ENCODE measurements around the gene ZNF541.

Gene ZNF541

DNA sequence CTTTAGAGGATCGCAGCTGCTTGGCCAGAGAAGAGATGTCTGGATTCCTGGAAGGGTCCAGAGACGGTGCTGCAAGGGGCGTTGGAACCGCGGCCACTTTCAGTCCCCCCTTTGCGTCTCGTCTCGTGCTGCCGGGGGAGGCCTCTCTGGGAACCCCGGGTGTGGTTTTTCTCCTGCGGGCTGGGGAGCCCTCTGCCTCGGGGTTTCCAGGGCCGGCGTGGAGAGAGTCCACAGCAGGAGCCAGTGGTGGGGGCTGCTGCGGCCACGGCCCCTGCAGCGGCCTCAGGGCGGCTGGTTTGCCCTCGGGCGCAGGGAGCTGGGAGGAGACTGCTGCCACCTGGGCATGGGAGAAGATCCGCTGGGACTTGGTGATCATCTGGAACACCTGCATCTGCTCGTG is 28.5 kb downstream of the ZNF541 start:
- DNase-seq = no peak

DNA sequence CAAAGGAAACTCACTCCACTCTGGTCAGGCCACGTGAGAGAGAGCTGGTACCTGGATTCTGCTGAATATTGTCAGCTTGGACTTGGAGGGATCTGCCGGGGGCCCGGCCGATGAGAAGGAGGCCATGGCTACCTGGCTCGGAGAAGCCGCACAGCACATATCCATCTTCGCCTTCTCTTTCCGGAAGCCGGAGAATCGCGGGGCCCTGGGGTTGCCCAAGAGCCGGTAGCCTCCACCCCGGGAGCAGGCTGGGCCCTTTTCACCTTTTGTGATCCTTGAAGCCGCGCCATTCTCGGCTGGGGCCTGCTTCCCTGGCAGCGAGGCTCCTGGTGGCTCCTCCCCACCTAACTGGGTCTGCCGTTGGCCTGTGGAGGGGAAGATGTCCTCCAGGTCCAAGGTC is 28.9 kb downstream of the ZNF541 start:
- DNase-seq = no peak

DNA sequence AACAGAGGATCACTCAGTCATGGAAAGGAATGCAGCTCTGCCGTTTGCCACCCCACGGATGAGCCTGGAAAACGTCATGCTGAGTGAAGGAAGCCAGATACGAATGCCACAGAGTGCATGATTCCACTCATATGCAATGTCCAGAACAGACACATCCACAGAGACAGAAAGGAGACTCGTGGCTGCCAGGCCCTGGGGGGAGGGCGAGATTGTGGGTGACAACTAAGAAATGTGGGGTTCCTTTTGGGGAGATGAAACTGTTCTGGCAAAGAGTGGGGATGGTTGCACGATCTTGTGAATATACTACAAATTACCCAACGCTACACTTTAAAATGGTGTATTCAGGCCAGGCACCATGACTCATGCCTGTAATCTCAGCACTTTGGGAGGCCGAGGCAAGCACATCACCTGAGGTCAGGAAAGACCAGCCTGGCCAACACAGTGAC is 30.9 kb downstream of the ZNF541 start:
- no peak for DNase-seq

DNA sequence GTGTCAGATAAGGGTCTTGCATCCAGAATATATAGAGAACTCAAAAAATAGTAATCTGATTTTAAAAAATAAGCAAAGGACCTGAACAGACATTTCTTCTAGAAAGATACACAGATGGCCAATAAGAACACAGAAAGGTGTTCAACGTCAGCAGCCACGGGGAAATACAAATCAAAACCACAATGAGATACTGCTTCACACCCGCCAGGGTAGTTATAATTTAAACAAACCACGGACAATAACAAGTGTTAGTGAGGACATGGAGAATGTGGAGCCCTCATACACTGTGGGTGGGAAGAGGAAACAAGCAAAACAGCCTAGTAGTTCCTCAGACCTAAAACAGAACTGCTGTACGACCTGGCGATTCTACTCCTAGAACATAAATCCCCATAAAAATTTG is 31.4 kb downstream of the ZNF541 start:
- peak; percentile 23 for DNase-seq

DNA sequence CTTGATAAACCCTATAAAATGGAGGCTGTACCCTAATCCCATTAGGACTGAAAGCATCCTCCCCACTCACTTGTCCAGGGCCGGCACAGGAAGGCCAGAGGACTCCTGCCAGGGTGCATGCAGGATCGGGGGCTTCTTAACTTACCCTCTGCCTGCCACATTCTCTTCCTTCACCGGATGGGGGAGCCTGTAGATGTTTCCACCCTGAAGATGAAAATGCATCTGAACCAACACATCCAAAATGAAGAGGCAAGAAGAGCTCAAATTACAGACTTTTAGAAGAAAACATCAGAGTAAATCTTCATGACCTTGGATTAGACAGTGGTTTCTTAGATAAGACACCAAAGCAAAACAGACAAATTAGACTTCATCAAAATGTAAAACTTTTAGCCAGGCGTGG is 32.2 kb downstream of the ZNF541 start:
- no peak for DNase-seq

DNA sequence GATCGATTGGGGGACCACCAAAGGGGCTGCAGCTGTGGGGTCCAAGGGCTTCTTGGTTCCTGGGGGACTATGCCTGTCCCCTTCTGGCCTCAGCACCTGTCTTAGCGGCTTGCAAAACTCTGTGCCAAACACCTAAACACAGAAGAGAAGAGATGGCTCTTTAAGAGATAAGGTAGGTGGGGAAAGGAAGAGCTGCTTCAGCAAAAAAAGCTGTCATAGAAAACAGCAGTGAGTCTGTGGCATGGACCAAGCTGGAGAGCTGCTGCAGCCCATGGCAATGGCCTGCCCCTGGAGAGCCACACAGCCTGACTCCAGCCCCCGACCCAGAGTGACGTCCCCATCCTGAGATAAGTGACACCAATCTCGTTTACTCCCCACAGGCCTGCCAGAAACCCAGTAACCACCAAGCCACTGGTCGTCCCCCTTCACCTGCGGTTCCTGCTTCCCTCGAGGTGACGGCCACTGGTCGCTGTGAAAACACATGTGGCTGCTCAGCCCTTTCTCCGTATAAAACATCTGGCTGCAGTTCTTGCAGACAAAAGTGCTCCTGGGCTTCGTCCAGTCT is 33.1 kb downstream of the ZNF541 start:
- DNase-seq = no peak

DNA sequence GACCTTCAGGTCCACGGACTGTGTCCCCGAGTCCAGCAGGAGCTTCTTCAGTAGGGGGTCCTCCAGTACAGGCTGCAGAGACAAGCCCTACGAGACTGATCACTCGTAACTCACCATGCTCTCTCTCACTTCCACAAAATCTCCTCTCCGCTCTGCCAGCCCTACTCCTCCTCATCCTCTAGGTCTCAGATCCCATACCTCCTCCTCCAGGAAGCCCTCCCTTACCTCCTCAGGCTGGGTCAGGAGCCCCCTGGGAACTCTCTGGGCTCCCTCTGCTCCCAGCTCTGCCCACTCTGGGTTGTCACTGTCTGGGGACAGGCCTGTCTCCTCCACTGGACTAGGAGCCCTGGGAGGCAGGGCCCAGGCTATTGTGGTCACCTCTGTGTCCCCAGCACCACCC is 34.1 kb downstream of the ZNF541 start:
- DNase-seq = no peak

DNA sequence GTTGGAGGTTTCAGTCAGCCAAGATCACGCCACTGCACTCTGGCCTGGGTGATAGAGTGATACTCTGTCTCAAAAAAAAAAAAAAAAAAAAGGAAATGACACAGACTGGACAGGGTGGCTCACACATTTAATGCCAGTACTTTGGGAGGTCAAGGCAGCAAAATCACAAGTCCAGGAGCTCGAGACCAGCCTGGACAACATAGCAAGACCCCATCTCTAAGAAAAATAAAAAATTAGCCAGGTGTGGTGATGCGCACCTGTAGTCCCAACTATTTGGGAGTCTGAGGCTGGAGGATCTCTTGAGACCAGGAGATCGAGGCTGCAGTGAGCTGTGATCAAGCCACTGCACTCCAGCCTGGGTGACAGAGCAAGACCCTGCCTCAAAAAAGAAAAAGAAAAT is 35.5 kb downstream of the ZNF541 start:
- DNase-seq = no peak

DNA sequence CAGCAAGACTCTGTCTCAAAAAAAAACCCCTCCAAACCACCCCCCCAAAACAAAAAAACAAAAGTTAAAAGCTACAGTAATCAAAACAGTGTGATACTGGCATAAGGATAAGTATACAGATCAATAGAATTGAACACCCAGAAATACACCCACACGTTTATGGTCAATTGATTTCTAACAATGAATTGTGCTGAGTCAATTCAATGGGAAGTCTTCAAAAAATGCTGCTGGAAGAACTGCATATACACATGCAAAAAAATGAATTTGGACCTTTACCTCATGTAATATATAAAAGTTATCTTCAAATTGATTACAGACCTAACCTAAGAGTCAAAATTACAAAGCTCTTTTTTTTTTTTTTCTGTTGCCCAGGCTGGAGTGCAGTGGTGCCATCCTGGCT is 38.3 kb downstream of the ZNF541 start:
- DNase-seq = no peak

DNA sequence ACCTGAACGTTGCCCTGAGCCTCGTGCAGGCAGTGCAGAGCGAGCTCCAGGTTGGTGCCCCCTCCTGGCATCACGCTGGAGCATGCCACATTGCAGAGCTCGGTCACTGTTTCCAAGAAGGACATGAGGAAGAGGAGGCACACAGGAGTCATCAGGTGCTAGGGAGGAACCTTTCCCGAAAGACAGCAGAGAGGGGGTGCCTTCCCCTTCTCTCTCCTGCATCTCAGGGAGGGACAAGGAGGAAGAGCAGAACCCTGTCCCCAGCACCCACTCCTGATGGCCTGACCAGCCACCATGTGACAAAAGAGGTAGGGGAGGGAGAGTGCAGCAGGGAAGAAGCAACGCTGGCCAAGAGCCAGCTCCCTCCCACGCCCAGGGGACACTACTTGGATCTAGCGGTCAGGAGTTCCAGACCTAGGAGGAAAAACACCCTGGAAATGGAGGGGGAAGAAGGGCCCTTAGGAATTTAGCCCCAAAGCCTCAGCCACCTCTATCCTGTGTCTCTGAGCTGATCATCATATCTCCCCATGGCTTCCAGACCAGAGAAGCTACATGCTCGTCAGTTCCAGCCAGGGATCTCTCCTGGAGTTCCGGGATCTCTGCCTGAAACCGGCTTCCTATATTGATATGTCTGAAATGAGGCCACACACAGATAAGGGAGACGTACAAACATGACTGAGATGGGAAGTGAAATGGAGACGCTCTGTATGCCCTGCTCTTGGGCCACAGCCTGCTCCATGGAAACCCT is 41.1 kb downstream of the ZNF541 start:
- no peak for DNase-seq

DNA sequence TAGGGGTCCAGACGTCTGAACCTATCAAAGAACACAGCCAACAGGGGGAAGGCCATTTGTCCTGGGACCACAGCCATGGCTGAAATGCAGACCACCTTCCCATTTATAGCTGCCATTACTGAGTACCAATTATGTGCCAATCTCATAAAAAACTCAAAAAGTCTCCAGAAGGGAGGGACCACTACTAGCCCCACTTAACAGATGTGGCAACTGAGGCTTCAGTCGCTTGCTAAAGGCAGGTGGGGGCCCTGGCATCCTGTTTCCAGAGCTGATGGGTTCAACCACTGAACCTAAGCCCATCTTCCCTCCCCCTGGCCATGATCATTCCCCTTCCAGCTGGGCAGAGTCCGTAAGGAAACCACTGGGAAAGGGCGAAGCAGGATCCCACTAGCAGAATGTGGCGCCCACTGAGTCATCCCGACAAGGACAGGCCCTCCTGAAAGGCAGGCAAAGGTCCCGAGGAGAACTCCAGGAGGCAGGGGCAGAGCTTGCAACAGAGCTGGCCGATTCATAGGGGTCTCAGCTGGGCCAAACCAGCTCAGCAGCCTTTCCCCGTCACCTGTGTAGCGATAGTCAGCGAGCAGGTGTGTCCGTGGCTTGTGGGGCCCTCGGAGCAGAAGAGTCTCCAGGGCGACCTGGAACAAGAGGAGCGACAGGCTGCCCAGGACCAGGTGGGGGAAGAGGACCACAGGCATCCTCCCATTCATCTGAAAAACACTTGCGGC is 43.8 kb downstream of the ZNF541 start:
- DNase-seq = no peak

DNA sequence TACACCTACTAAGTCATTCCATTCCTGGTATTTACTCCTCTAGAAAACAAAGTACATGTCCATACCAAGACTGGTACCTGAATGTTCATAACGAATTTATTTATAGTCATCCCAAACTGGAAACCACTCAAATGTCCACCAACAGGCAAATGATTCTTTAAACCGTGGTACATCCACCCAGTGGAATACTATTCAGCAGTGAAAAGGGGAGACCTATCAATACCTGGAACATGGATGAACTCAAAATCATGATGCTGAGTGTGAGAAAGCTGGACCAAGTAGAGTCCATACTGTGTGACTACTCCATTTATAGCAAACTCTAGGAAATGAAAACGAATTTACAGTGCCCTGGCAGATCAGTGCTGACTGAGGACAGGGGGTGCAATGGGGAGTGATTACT is 46.1 kb downstream of the ZNF541 start:
- DNase-seq = no peak

DNA sequence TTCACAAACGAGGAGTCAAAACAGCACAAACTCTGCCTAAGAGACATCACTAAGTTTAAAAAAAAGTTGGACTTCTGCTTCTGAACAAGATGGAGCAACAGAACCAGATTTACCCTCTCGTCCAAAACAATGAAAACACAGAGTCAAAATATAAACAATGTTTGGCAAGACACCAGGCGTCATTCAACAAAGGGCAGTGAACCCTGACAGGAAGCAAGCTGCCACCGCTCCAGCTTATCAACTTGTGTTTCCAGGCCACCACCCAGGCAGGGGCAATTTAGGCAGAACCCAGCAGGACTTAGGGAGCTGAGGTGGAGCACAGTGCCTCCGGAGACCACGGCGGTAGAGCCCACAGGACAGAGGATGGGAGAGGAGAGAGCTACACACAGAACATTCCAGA is 49.5 kb downstream of the ZNF541 start:
- no peak for DNase-seq

All from activated CD4-positive, alpha-beta T cell treated with anti-CD3 and anti-CD28 coated beads, Interleukin-2, amount 50 U/mL, for 16 hours (primary cell).